ENCODE data around the gene GRAMD1C. TPM values are rescaled to one million over a fixed set of nuclear protein-coding genes. Genes with fewer than 3 reads are reported as not detected.
A peak's percentile ranks its signal among the peaks of the same experiment; 100 is the strongest.

GRAMD1C gene
- total and polyA plus RNA-seq, 9 of the 15 experiments (the other 6 are each of a cell fraction or from before 2014, with no cell fraction given): not detected

GRCh38 chr3:113839551-113839950 lies 963 bp downstream of the GRAMD1C start:
- intact Hi-C loops (cut with micrococcal nuclease) (loop anchor here (10.0 kb wide), 1 partner anchor 315 kb away; no protein-coding TSS in a partner anchor), in situ Hi-C loops (cut with MboI) (no loop called here)
- FAIRE-seq (no peak), DNase-seq (ENCODE audit: extremely low read depth in 1 of 4, low spot score in 3 of 4) (no peak), ATAC-seq (no peak)
- Histone ChIP-seq H3K36me3 (ENCODE audit: control insufficient read depth, insufficient read depth, low read length) (no peaks in the 10 kb centered on the region), H3K4me3 (no peak overlapping the region), H3K9me1 (ENCODE audit: control insufficient read depth, insufficient read depth, low read length) (no peaks in the 10 kb centered on the region), H3K9ac (ENCODE audit: insufficient read depth in 1 of 2, low read depth in 2 of 2, low read length in 2 of 2) (no peak overlapping the region), H4K20me1 (replicated peaks; ENCODE audit: control insufficient read depth, insufficient read depth, low read length) (no peaks in the 10 kb centered on the region), H2AFZ (ENCODE audit: low read depth, low read length) (no peak overlapping the region), H3K79me2 (ENCODE audit: control insufficient read depth, insufficient read depth, low read length) (no peaks in the 10 kb centered on the region), H3K9me3 (replicated peaks; ENCODE audit: control insufficient read depth, insufficient read depth, low read depth, low read length) (no peaks in the 10 kb centered on the region), H3K27ac (ENCODE audit: extremely low read depth, low read depth, low read length) (no peak overlapping the region), H3K4me2 (ENCODE audit: insufficient read depth, low read length) (no peak overlapping the region), H3K27me3 (ENCODE audit: control insufficient read depth in 2 of 2, insufficient read depth in 2 of 2, low read length in 2 of 2) (peaks cover 0 to 6% of the 10 kb centered on the region in 2 experiments; a peak in 2 of 5 replicates), H3K4me1 (replicated peaks in 1 of 2; ENCODE audit: control insufficient read depth in 2 of 2, insufficient read depth in 2 of 2, low read length in 2 of 2) (peaks cover 0 to 5% of the 10 kb centered on the region in 2 experiments; a peak in 1 of 5 replicates)
- TF ChIP-seq RBM14 (IDR thresholded peaks at IDR 0.05; ENCODE audit: borderline replicate concordance, insufficient read depth, low read depth, low read length) (no peak), PHF21A (IDR thresholded peaks at IDR 0.05; ENCODE audit: borderline replicate concordance, low read depth) (no peak), CBX2 (IDR thresholded peaks at IDR 0.05; ENCODE audit: insufficient read depth, low read length, poor library complexity, severe bottlenecking) (no peak)
- WGBS (ENCODE audit: insufficient coverage, low coverage, missing lambda C conversion rate): 21% methylated on average over 2 of the region's 2 CpGs
- ChIA-PET CTCF (ENCODE audit: low intra/inter-chr PET ratio) (no interaction called here), POLR2A (no interaction called here)
- BruUV-seq (replicated peaks): no TSS peak

GRCh38 chr3:113844622-113845222 lies 6.1 kb downstream of the GRAMD1C start:
- no peaks in the 10 kb centered on the region for H3K4me1 ChIP-seq (replicated peaks in 1 of 2; ENCODE audit: control insufficient read depth in 2 of 2, insufficient read depth in 2 of 2, low read length in 2 of 2)
- H3K27ac ChIP-seq (ENCODE audit: extremely low read depth, low read depth, low read length): no peak overlapping the region
- WGBS (ENCODE audit: insufficient coverage, low coverage, missing lambda C conversion rate): 4% methylated on average over 4 of the region's 4 CpGs
- no peaks in the 10 kb centered on the region for H3K9me1 ChIP-seq (ENCODE audit: control insufficient read depth, insufficient read depth, low read length)
- no peaks in the 10 kb centered on the region for H3K9me3 ChIP-seq (replicated peaks; ENCODE audit: control insufficient read depth, insufficient read depth, low read depth, low read length)
- intact Hi-C loops (cut with micrococcal nuclease) (loop anchor here (5.0 kb wide), 1 partner anchor 107 kb away; no protein-coding TSS in a partner anchor), in situ Hi-C loops (cut with MboI) (loop anchor here (10.0 kb wide), 1 partner anchor 70 kb away; no protein-coding TSS in a partner anchor)
- ATAC-seq (peak; percentile 58; the same call in 1 of the 3 replicates), DNase-seq (ENCODE audit: extremely low read depth in 1 of 4, low spot score in 3 of 4) (peak in 2 of 4 experiments; percentile 15 to 21), FAIRE-seq (peak; percentile 76)
- no peaks in the 10 kb centered on the region for H4K20me1 ChIP-seq (replicated peaks; ENCODE audit: control insufficient read depth, insufficient read depth, low read length)
- no peaks in the 10 kb centered on the region for H3K79me2 ChIP-seq (ENCODE audit: control insufficient read depth, insufficient read depth, low read length)
- no peaks in the 10 kb centered on the region for H3K36me3 ChIP-seq (ENCODE audit: control insufficient read depth, insufficient read depth, low read length)
- ChIA-PET POLR2A (no interaction called here), CTCF (ENCODE audit: low intra/inter-chr PET ratio) (no interaction called here)
- no TSS peak for BruUV-seq (replicated peaks)
- no peak overlapping the region for H3K9ac ChIP-seq (ENCODE audit: insufficient read depth in 1 of 2, low read depth in 2 of 2, low read length in 2 of 2)
- H3K27me3 ChIP-seq (ENCODE audit: control insufficient read depth in 2 of 2, insufficient read depth in 2 of 2, low read length in 2 of 2): no peaks in the 10 kb centered on the region
- no peak overlapping the region for H3K4me3 ChIP-seq
- no peak overlapping the region for H2AFZ ChIP-seq (ENCODE audit: low read depth, low read length)
- no peak overlapping the region for H3K4me2 ChIP-seq (ENCODE audit: insufficient read depth, low read length)
- no peak for TF ChIP-seq SAP30 (IDR thresholded peaks at IDR 0.05; ENCODE audit: borderline replicate concordance, insufficient read depth, low read depth, low read length, poor library complexity, severe bottlenecking)
- no peak for TF ChIP-seq THRA (IDR thresholded peaks at IDR 0.05)
- no peak for TF ChIP-seq ZNF280B (CRISPR knock-in tag; IDR thresholded peaks at IDR 0.05)
- peak in 2 of 3 experiments; percentile 25 to 50; a peak in 3 of 6 replicates for TF ChIP-seq CTCF (IDR thresholded peaks at IDR 0.05 in 2 of 3, conservative IDR thresholded peaks at IDR 0.05 in 1 of 3; ENCODE audit: insufficient read depth in 2 of 3, low read depth in 1 of 3, low read length in 3 of 3)
- no peak for TF ChIP-seq XRCC3 (IDR thresholded peaks at IDR 0.05)
- no peak for TF ChIP-seq PURB (CRISPR knock-in tag; IDR thresholded peaks at IDR 0.05; ENCODE audit: low read depth)
